CD4-positive, alpha-beta T cell (primary cell): ENCODE data around the gene SCLY. TPM values are rescaled to one million over a fixed set of nuclear protein-coding genes. Genes with fewer than 3 reads are reported as not detected.

ENCODE experiments used
- ATAC-seq: fragments of 200-7000 bp; cut with Tn5 transposase; one replicate; pipeline ENCODE4 v1.10.0; 2022; ENCODE audit warnings: mild to moderate bottlenecking; ENCODE audit not compliant: poor library complexity
- CTCF ChIA-PET: fragments of 350-600 bp; sonication (Branson Sonifier 250); formaldehyde crosslinking; loops from one replicate; lab custom pipeline; 2021; ENCODE audit warnings: antibody characterized with exemption, inconsistent platforms; lab: Charles Lee
- POLR2A ChIA-PET: fragments of 350-600 bp; sonication (Branson Sonifier 250); formaldehyde crosslinking; loops from one replicate; lab custom pipeline; 2021; ENCODE audit warnings: antibody characterized with exemption, inconsistent platforms; lab: Charles Lee
- DNase-seq, 14 experiments: peaks; one replicate each; pipeline ENCODE4 v3.0.0-alpha.2; 2013 to 2020; ENCODE audit warnings: mixed read lengths in 2 of 14
- H3K27ac ChIP-seq, 2 donors: one replicate each; pipeline versions ENCODE4 v1.5.1 to v1.7.0; 2013; ENCODE audit warnings: low read length in 2 of 2, low read depth in 1 of 2, mild to moderate bottlenecking in 1 of 2
- H3K27me3 ChIP-seq, 2 experiments: 1 replicate in 1 of 2; 2 replicates in 1 of 2; pipeline versions ENCODE4 v1.6.1 to v1.7.0; 2013; ENCODE audit warnings: low read length in 2 of 2, control low read depth in 1 of 2, mild to moderate bottlenecking in 1 of 2, moderate library complexity in 1 of 2; ENCODE audit not compliant: insufficient read depth in 2 of 2, control insufficient read depth in 1 of 2
- H3K36me3 ChIP-seq: one replicate; pipeline ENCODE4 v1.6.1; 2013; ENCODE audit warnings: low read length, control low read depth; ENCODE audit not compliant: insufficient read depth
- H3K4me1 ChIP-seq: one replicate; pipeline ENCODE4 v1.6.1; 2013; ENCODE audit warnings: low read length, control low read depth; ENCODE audit not compliant: insufficient read depth
- H3K4me3 ChIP-seq: one replicate; pipeline ENCODE4 v1.5.1; 2013; ENCODE audit warnings: mild to moderate bottlenecking, low read length, moderate library complexity
- H3K9me3 ChIP-seq, 2 experiments: 1 replicate in 1 of 2; 2 replicates in 1 of 2; pipeline versions ENCODE4 v1.6.1 to v1.7.0; 2013; ENCODE audit warnings: low read length in 2 of 2, mild to moderate bottlenecking in 2 of 2, control low read depth in 1 of 2, moderate library complexity in 1 of 2; ENCODE audit not compliant: control insufficient read depth in 1 of 2, insufficient read depth in 1 of 2
- H3K27ac Mint-ChIP-seq: one replicate; pipeline ENCODE4 v1.8.0; 2020; ENCODE audit warnings: mixed read lengths
- H3K27me3 Mint-ChIP-seq: one replicate; pipeline ENCODE4 v1.8.0; 2021; ENCODE audit warnings: mixed read lengths
- H3K36me3 Mint-ChIP-seq: one replicate; pipeline ENCODE4 v1.8.0; 2021; ENCODE audit warnings: low read depth, mixed read lengths
- H3K4me1 Mint-ChIP-seq: one replicate; pipeline ENCODE4 v1.8.0; 2021; ENCODE audit warnings: low read depth, mixed read lengths
- H3K4me3 Mint-ChIP-seq: one replicate; pipeline ENCODE4 v1.8.0; 2020; ENCODE audit warnings: mild to moderate bottlenecking, mixed read lengths
- H3K9me3 Mint-ChIP-seq: one replicate; pipeline ENCODE4 v1.8.0; 2020; ENCODE audit warnings: mixed read lengths
- intact Hi-C, 2 experiments: fragments of 100-400 bp; cut with DNase I in 1 of 2; cut with micrococcal nuclease in 1 of 2; formaldehyde crosslinking; loops; one replicate each; pipeline versions ENCODE4 v1.15.1 to v1.9.0; 2023 to 2025; cut with DNase I, micrococcal nuclease
- total RNA-seq, 174 experiments: library from RNA in 2 of 174; stranded (reverse) in 2 of 174; gene quantifications; one replicate each; pipeline ENCODE4 v1.2.3 and lab custom pipeline; 2021 to 2026
- TF ChIP-seq, protein P1 (sequence below): fragments of 200-600 bp; IDR thresholded peaks from one replicate; pipeline ENCODE4 v1.8.0; 2022; ENCODE audit warnings: antibody characterized with exemption, mild to moderate bottlenecking

The SCLY gene
- total RNA-seq, 2 experiments from 2014 or later, result 8.9 to 9.6 TPM

DNA sequence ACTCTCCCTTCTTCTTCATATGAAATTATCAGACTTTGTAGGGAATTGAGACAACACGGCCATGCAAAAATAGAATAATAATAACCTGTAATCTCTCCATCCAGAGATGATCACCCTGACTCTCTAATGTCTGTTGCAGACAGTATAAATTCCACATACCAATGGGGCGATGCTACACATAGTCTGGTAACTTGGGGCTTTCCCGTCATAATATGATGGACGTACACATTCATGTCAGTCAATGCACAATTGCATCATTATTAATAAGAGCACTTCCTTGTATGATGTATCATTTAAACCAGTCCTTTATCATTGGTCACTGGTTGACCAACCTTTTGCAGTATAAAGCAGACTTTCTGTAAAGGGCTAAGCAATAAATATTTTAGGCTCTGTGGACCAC, 39.5 kb upstream of the SCLY start:
- Mint-ChIP-seq H3K9me3 (no peaks in the 10 kb centered on the region), H3K36me3 (peaks cover 69% of the 10 kb centered on the region), H3K27me3 (no peaks in the 10 kb centered on the region), H3K4me1 (no peaks in the 10 kb centered on the region), H3K27ac (no peak overlapping the region), H3K4me3 (no peak overlapping the region)
- CTCF ChIA-PET, result no interaction called here
- no peak overlapping the region for H3K27ac ChIP-seq
- no peak for ATAC-seq
- no peak for DNase-seq
- TF ChIP-seq, protein P1, sequence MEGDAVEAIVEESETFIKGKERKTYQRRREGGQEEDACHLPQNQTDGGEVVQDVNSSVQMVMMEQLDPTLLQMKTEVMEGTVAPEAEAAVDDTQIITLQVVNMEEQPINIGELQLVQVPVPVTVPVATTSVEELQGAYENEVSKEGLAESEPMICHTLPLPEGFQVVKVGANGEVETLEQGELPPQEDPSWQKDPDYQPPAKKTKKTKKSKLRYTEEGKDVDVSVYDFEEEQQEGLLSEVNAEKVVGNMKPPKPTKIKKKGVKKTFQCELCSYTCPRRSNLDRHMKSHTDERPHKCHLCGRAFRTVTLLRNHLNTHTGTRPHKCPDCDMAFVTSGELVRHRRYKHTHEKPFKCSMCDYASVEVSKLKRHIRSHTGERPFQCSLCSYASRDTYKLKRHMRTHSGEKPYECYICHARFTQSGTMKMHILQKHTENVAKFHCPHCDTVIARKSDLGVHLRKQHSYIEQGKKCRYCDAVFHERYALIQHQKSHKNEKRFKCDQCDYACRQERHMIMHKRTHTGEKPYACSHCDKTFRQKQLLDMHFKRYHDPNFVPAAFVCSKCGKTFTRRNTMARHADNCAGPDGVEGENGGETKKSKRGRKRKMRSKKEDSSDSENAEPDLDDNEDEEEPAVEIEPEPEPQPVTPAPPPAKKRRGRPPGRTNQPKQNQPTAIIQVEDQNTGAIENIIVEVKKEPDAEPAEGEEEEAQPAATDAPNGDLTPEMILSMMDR, result no peak
- POLR2A ChIA-PET, result no interaction called here
- H3K4me1 ChIP-seq, result no peaks in the 10 kb centered on the region
- intact Hi-C loops, result no loop called here
- H3K36me3 ChIP-seq, result peaks cover 62% of the 10 kb centered on the region
- H3K9me3 ChIP-seq, result no peaks in the 10 kb centered on the region
- H3K27me3 ChIP-seq, result no peaks in the 10 kb centered on the region
- H3K4me3 ChIP-seq, result no peak overlapping the region

DNA sequence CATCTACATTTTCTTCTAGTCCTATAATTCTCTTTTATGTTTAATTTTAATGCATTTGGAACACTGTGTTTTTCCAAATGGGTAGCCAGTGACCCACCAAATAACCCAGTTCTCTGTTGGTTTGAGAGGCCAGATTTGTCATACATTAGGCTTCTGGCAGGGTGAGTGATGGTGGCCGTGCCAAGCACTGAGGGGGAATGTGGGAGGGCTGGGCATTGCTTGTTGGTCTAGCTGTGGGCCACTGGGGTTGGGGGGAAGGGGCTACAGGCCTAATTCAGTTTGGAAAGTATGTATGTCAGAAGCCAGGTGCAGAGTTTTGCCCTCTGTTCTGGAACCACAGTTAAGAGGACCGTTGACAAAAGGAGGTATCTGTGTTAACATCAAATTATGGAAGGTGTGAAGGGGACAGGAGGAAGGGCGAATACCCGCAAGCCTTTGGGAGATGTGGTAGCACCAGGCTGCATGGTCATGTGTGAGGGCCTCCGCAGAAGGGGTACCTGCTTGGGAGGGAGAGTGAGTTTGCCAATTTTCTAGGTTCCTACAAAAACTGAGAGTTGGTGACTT, 38.1 kb upstream of the SCLY start:
- intact Hi-C loops, result no loop called here
- H3K27ac ChIP-seq, result no peak overlapping the region
- Mint-ChIP-seq H3K27ac (no peak overlapping the region), H3K36me3 (peaks cover 68% of the 10 kb centered on the region), H3K4me3 (no peak overlapping the region), H3K4me1 (no peaks in the 10 kb centered on the region), H3K9me3 (no peaks in the 10 kb centered on the region), H3K27me3 (no peaks in the 10 kb centered on the region)
- H3K4me3 ChIP-seq, result no peak overlapping the region
- DNase-seq (no peak), ATAC-seq (no peak)
- ChIA-PET CTCF (no interaction called here), POLR2A (no interaction called here)
- peaks cover 62% of the 10 kb centered on the region for H3K36me3 ChIP-seq
- no peaks in the 10 kb centered on the region for H3K9me3 ChIP-seq
- no peaks in the 10 kb centered on the region for H3K4me1 ChIP-seq
- TF ChIP-seq, protein P1, result no peak
- no peaks in the 10 kb centered on the region for H3K27me3 ChIP-seq

DNA sequence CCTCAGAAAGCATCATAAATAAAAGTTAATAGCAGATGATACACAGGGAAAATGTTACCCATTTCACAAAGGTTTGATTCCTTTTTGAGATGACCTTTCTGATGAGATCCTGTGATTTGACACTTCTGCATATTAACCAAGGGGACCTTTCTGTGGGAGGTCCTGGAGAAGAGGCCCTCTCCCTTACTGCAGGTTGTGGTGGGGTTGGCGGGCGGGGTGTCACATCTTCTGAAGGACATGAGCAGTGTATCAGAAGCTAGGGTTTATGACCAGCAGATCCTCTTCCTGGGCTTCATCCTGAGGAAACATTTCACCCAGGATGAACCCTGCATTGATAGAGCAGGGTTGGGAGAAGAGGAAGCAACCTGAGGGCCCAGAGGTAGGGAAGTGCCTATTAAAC, 37.2 kb upstream of the SCLY start:
- no peaks in the 10 kb centered on the region for H3K4me1 ChIP-seq
- CTCF ChIA-PET, result no interaction called here
- TF ChIP-seq, protein P1, result no peak
- Mint-ChIP-seq H3K9me3 (no peaks in the 10 kb centered on the region), H3K36me3 (peaks cover 65% of the 10 kb centered on the region), H3K4me1 (no peaks in the 10 kb centered on the region), H3K27me3 (no peaks in the 10 kb centered on the region), H3K4me3 (no peak overlapping the region), H3K27ac (no peak overlapping the region)
- POLR2A ChIA-PET, result no interaction called here
- ATAC-seq (no peak), DNase-seq (no peak)
- no peak overlapping the region for H3K4me3 ChIP-seq
- H3K27me3 ChIP-seq, result no peaks in the 10 kb centered on the region
- no peaks in the 10 kb centered on the region for H3K9me3 ChIP-seq
- H3K36me3 ChIP-seq, result peaks cover 54% of the 10 kb centered on the region
- intact Hi-C loops, result no loop called here
- no peak overlapping the region for H3K27ac ChIP-seq
